Measurements from ENCODE around the gene NR2F1. TPM values are rescaled to one million over a fixed set of nuclear protein-coding genes. Genes with fewer than 3 reads are reported as not detected.

Gene NR2F1
- total RNA-seq, 1 experiment from 2014 or later = 51.2 TPM

DNA sequence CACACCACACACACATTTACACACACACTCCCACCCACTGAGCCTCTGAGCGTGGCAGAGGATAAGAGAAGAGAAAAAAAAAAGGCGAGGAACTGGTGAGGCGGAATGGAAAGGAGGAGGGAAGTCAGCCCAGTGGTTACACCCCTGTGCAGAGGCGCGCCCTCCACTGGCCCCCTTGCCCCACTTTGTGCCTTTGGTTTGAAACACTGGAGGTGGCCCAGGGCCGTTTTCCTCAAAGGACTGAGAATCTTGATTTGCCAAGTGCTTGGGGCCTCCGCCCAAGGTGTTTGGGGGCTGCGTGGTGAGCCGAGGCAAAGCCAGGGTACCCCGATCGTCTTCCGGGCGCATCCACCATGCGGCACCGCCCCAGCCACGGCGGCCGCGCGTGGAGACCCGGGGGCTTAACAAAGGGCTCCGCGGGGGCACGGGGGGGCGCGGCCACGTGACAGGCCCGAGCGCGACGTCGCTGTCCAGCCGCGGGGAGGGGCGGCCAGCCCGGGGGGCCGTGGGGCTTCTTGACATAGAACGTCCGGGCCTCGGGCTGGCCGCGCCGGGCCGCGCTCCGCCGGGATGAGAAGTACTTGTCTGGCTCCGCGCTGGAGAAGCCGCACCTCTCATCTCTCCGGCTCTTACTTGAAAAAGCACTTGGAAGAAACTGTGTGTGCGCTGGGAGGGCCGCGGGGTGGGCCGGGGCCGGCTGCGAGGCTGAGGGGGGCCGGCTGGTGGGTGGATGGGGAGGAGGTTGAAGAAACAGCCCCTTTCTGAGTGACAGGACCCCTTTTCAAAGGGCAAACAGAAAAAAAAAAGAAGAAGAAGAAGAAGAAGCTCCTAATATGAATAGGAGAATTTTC is 21.0 kb downstream of the NR2F1 start:
- no peak overlapping the region for H3K4me2 ChIP-seq (ENCODE audit: low read length)
- no peaks in the 10 kb centered on the region for H4K20me1 ChIP-seq (ENCODE audit: insufficient read depth)
- no peak overlapping the region for H3K4me3 ChIP-seq (replicated peaks in 1 of 2; ENCODE audit: low read depth in 1 of 2, low read length in 2 of 2)
- no peaks in the 10 kb centered on the region for H3K9me2 ChIP-seq (ENCODE audit: insufficient read depth)
- H3K9me3 ChIP-seq (ENCODE audit: control insufficient read depth in 1 of 2, insufficient read depth in 1 of 2, low read depth in 1 of 2, low read length in 2 of 2) = no peaks in the 10 kb centered on the region
- ChIA-PET RAD21 (ENCODE audit: low non-redundant PET in 1 of 2, low total read pairs in 2 of 2, uncharacterized antibody in 2 of 2, unreplicated experiment in 2 of 2) (no interaction called here), CTCF (no interaction called here), POLR2A (no interaction called here)
- TF ChIP-seq POLR2AphosphoS5 (IDR thresholded peaks at IDR 0.05; ENCODE audit: low read depth, low read length) (no peak), EZH2phosphoT487 (IDR thresholded peaks at IDR 0.05; ENCODE audit: borderline replicate concordance) (no peak), FOSL1 (IDR thresholded peaks at IDR 0.05; ENCODE audit: low read depth) (no peak), CBX3 (IDR thresholded peaks at IDR 0.05; ENCODE audit: low read depth) (no peak), SP1 (IDR thresholded peaks at IDR 0.05; ENCODE audit: low read depth) (no peak), EGR1 (IDR thresholded peaks at IDR 0.05; ENCODE audit: low read depth) (no peak), JUND (IDR thresholded peaks at IDR 0.05) (no peak), RAD21 (IDR thresholded peaks at IDR 0.05; ENCODE audit: low read depth) (no peak), SRF (IDR thresholded peaks at IDR 0.05; ENCODE audit: low read depth) (no peak), EZH2 (IDR thresholded peaks at IDR 0.05) (no peak), POLR2A (IDR thresholded peaks at IDR 0.05; ENCODE audit: borderline replicate concordance, extremely low read depth, insufficient read depth, insufficient read length) (no peak), SIN3A (IDR thresholded peaks at IDR 0.05; ENCODE audit: low read depth) (no peak)
- TF ChIP-seq, protein P1, sequence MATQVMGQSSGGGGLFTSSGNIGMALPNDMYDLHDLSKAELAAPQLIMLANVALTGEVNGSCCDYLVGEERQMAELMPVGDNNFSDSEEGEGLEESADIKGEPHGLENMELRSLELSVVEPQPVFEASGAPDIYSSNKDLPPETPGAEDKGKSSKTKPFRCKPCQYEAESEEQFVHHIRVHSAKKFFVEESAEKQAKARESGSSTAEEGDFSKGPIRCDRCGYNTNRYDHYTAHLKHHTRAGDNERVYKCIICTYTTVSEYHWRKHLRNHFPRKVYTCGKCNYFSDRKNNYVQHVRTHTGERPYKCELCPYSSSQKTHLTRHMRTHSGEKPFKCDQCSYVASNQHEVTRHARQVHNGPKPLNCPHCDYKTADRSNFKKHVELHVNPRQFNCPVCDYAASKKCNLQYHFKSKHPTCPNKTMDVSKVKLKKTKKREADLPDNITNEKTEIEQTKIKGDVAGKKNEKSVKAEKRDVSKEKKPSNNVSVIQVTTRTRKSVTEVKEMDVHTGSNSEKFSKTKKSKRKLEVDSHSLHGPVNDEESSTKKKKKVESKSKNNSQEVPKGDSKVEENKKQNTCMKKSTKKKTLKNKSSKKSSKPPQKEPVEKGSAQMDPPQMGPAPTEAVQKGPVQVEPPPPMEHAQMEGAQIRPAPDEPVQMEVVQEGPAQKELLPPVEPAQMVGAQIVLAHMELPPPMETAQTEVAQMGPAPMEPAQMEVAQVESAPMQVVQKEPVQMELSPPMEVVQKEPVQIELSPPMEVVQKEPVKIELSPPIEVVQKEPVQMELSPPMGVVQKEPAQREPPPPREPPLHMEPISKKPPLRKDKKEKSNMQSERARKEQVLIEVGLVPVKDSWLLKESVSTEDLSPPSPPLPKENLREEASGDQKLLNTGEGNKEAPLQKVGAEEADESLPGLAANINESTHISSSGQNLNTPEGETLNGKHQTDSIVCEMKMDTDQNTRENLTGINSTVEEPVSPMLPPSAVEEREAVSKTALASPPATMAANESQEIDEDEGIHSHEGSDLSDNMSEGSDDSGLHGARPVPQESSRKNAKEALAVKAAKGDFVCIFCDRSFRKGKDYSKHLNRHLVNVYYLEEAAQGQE (IDR thresholded peaks at IDR 0.05; ENCODE audit: low read depth) = no peak
- TF ChIP-seq, protein P2, sequence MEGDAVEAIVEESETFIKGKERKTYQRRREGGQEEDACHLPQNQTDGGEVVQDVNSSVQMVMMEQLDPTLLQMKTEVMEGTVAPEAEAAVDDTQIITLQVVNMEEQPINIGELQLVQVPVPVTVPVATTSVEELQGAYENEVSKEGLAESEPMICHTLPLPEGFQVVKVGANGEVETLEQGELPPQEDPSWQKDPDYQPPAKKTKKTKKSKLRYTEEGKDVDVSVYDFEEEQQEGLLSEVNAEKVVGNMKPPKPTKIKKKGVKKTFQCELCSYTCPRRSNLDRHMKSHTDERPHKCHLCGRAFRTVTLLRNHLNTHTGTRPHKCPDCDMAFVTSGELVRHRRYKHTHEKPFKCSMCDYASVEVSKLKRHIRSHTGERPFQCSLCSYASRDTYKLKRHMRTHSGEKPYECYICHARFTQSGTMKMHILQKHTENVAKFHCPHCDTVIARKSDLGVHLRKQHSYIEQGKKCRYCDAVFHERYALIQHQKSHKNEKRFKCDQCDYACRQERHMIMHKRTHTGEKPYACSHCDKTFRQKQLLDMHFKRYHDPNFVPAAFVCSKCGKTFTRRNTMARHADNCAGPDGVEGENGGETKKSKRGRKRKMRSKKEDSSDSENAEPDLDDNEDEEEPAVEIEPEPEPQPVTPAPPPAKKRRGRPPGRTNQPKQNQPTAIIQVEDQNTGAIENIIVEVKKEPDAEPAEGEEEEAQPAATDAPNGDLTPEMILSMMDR (IDR thresholded peaks at IDR 0.05 in 2 of 3, conservative IDR thresholded peaks at IDR 0.05 in 1 of 3; ENCODE audit: borderline replicate concordance in 1 of 3, insufficient read depth in 1 of 3, low read depth in 2 of 3, low read length in 2 of 3) = no peak
- TF ChIP-seq, protein P3, sequence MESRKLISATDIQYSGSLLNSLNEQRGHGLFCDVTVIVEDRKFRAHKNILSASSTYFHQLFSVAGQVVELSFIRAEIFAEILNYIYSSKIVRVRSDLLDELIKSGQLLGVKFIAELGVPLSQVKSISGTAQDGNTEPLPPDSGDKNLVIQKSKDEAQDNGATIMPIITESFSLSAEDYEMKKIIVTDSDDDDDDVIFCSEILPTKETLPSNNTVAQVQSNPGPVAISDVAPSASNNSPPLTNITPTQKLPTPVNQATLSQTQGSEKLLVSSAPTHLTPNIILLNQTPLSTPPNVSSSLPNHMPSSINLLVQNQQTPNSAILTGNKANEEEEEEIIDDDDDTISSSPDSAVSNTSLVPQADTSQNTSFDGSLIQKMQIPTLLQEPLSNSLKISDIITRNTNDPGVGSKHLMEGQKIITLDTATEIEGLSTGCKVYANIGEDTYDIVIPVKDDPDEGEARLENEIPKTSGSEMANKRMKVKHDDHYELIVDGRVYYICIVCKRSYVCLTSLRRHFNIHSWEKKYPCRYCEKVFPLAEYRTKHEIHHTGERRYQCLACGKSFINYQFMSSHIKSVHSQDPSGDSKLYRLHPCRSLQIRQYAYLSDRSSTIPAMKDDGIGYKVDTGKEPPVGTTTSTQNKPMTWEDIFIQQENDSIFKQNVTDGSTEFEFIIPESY (IDR thresholded peaks at IDR 0.05; ENCODE audit: extremely low read depth, insufficient replicate concordance, low read length) = no peak
- DNase-seq (ENCODE audit: low read depth, low spot score) (no peak), ATAC-seq (no peak)
- H3K79me2 ChIP-seq (ENCODE audit: insufficient read depth, low read length) = no peaks in the 10 kb centered on the region
- H3K4me1 ChIP-seq (ENCODE audit: control insufficient read depth in 1 of 2, insufficient read depth in 2 of 2, low read length in 2 of 2) = peaks cover 9 to 10% of the 10 kb centered on the region in 2 experiments; a peak in 2 of 4 replicates
- H3K27ac ChIP-seq (ENCODE audit: low read depth, low read length) = no peak overlapping the region
- intact Hi-C loops (cut with micrococcal nuclease) = loop anchor here (10.0 kb wide), 2 partner anchors 291 to 1251 kb away; no protein-coding TSS in a partner anchor
- H3K36me3 ChIP-seq (ENCODE audit: control insufficient read depth in 1 of 2, insufficient read depth in 2 of 2, low read length in 2 of 2) = no peaks in the 10 kb centered on the region
- no peak overlapping the region for H3K9ac ChIP-seq (ENCODE audit: low read length)
- no TSS peak for BruUV-seq (replicated peaks)
- peaks cover 20% of the 10 kb centered on the region for H3K27me3 ChIP-seq (ENCODE audit: insufficient read depth, low read length)
- no peak overlapping the region for H2AFZ ChIP-seq (ENCODE audit: low read depth, low read length, poor library complexity, severe bottlenecking)

Measured in HCT116 (cell line).